Measurements from ENCODE around the gene SLC9A6. TPM values are rescaled to one million over a fixed set of nuclear protein-coding genes. Genes with fewer than 3 reads are reported as not detected.

The SLC9A6 gene
- total RNA-seq, 1 donor from 2014 or later, result 15.5 TPM

DNA sequence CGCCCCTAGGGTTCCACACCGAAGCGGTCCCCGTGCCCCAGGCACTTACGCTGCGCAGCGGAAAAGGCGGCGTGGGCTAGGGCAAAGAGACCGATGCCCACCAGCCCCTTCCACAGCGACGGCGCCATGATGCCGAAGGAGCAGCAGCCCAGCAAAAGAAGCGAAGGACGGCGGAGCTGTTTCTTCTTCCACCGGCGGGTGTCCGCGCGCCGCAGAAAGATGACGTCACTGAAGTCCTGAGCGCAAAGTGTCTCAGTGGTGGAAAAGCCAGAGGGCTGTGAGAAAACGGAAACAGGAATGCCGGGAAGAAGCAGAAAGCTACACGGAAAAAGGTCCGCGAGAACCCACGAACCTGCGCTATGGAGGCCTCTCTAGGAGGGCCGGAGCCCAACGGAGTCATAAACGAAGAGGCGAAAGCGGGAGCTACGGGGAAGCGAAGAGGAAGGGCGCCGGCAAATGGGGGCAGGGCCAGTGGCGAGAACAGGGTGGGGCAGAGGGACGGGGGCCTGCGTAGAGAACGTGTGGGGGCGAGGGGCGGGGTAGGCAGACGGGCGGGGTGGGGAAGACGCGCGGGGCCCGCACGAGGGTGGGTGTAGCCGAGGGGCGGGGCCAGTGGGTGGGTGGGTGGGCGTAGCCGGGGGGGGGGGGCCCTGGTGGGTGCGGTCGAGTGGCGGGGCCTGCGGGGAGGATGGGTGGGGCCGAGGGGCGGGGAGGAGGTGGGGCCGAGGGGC, 11.5 kb upstream of the SLC9A6 start, which contains the start of gene MMGT1:
TSS of gene MMGT1 (minus strand) at position 441 of the 731 bp plus-strand sequence. CDS start at position 128, 313 bp downstream.
- TF ChIP-seq CTCF (IDR thresholded peaks at IDR 0.05; ENCODE audit: partially characterized antibody, unreplicated experiment), result no peak

DNA sequence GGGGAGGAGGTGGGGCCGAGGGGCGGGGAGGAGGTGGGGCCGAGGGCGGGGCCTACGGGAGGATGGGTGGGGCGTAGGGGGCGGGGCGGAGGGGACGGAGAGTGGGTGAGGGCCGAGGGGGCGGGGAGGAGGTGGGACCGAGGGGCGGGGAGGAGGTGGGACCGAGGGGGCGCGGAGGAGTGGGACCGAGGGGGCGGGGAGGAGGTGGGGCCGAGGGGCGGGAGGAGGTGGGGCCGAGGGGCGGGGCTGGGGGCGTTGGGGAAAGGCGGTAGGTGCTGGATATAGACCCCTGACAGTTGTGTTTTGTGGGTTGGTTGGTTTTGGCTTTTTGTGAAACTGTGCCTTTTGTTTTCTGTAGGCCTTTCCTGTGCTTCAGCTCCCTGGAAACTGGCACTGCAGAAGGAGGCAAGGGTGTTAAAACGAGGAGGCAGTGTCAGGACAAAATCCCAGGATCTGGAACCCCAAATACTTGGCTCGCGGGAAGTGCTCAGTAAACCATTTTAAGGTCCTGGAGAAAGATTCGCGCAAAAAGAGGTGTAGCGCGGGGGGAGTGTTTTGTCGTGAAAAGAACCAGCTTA, 10.9 kb upstream of the SLC9A6 start:
- H3K27me3 Mint-ChIP-seq (ENCODE audit: unreplicated experiment), result peaks cover 1% of the 10 kb centered on the region
- peak; percentile 80 for DNase-seq
- no peak for TF ChIP-seq CTCF (IDR thresholded peaks at IDR 0.05; ENCODE audit: partially characterized antibody, unreplicated experiment)
- H3K27ac Mint-ChIP-seq (ENCODE audit: unreplicated experiment), result peak overlapping the region; percentile 60
- H3K4me3 Mint-ChIP-seq (ENCODE audit: unreplicated experiment), result peak overlapping the region; percentile 84
- peaks cover 7% of the 10 kb centered on the region for H3K4me1 Mint-ChIP-seq (ENCODE audit: low read depth, unreplicated experiment)
- H3K9me3 Mint-ChIP-seq (ENCODE audit: unreplicated experiment), result no peaks in the 10 kb centered on the region
- H3K36me3 Mint-ChIP-seq (ENCODE audit: unreplicated experiment), result no peaks in the 10 kb centered on the region

More for the DNA sequence above, 11.5 kb upstream of the SLC9A6 start, which contains the start of gene MMGT1:
- Mint-ChIP-seq H3K27ac (ENCODE audit: unreplicated experiment) (peak within 1 kb of the TSS; percentile 93), H3K36me3 (ENCODE audit: unreplicated experiment) (no peaks in the 10 kb centered on the region), H3K4me1 (ENCODE audit: low read depth, unreplicated experiment) (peaks cover 7% of the 10 kb centered on the region), H3K27me3 (ENCODE audit: unreplicated experiment) (peaks cover 1% of the 10 kb centered on the region), H3K9me3 (ENCODE audit: unreplicated experiment) (no peaks in the 10 kb centered on the region), H3K4me3 (ENCODE audit: unreplicated experiment) (peak within 1 kb of the TSS; percentile 96)
- peak; percentile 78 for DNase-seq

- DNase-seq, result no peak
- Mint-ChIP-seq H3K4me1 (ENCODE audit: low read depth, unreplicated experiment) (peaks cover 7% of the 10 kb centered on the region), H3K36me3 (ENCODE audit: unreplicated experiment) (no peaks in the 10 kb centered on the region), H3K4me3 (ENCODE audit: unreplicated experiment) (peak overlapping the region; percentile 84), H3K27me3 (ENCODE audit: unreplicated experiment) (peaks cover under 1% of the 10 kb centered on the region), H3K9me3 (ENCODE audit: unreplicated experiment) (no peaks in the 10 kb centered on the region), H3K27ac (ENCODE audit: unreplicated experiment) (no peak overlapping the region)
- no peak for TF ChIP-seq CTCF (IDR thresholded peaks at IDR 0.05; ENCODE audit: partially characterized antibody, unreplicated experiment)
Observed at GRCh38 chrX:135975421-135975820, 9.8 kb upstream of the SLC9A6 start.

DNA sequence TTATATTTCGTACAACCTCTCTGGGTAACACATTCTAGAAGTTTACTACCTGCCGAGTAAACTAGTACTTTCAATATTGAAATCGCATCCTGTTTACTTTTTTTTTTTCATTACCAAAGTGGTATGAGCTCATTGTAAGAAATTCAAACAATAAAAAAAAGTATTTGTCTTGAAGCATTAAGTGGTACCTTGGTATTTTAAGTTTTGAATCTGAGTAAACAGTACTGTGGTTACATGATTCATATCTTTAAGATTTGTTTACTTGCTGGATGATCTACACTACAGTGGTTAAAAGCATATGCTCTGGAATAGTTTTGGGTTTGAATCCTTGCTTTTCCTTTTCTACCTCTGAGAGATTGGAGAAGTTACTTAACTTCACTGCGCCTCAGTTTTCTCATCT, 7.6 kb upstream of the SLC9A6 start:
- no peak overlapping the region for H3K27ac Mint-ChIP-seq (ENCODE audit: unreplicated experiment)
- H3K36me3 Mint-ChIP-seq (ENCODE audit: unreplicated experiment), result no peaks in the 10 kb centered on the region
- no peak for TF ChIP-seq CTCF (IDR thresholded peaks at IDR 0.05; ENCODE audit: partially characterized antibody, unreplicated experiment)
- DNase-seq, result no peak
- H3K9me3 Mint-ChIP-seq (ENCODE audit: unreplicated experiment), result no peaks in the 10 kb centered on the region
- H3K4me3 Mint-ChIP-seq (ENCODE audit: unreplicated experiment), result no peak overlapping the region
- peaks cover 4% of the 10 kb centered on the region for H3K4me1 Mint-ChIP-seq (ENCODE audit: low read depth, unreplicated experiment)
- H3K27me3 Mint-ChIP-seq (ENCODE audit: unreplicated experiment), result no peaks in the 10 kb centered on the region

GRCh38 chrX:135981010-135981409, 4.2 kb upstream of the SLC9A6 start:
- Mint-ChIP-seq H3K4me3 (ENCODE audit: unreplicated experiment) (no peak overlapping the region), H3K4me1 (ENCODE audit: low read depth, unreplicated experiment) (no peaks in the 10 kb centered on the region), H3K9me3 (ENCODE audit: unreplicated experiment) (peaks cover 5% of the 10 kb centered on the region), H3K27me3 (ENCODE audit: unreplicated experiment) (no peaks in the 10 kb centered on the region), H3K36me3 (ENCODE audit: unreplicated experiment) (no peaks in the 10 kb centered on the region), H3K27ac (ENCODE audit: unreplicated experiment) (no peak overlapping the region)
- DNase-seq, result no peak
- TF ChIP-seq CTCF (IDR thresholded peaks at IDR 0.05; ENCODE audit: partially characterized antibody, unreplicated experiment), result no peak

Measured in glutamatergic neuron (in vitro differentiated cells).